GM13977 (cell line): Measurements from ENCODE around the gene MARVELD2.

Experiments used
- DNase-seq: peaks from one replicate; pipeline ENCODE4 v3.0.0; 2012; ENCODE audit warnings: low spot score
- CTCF ChIP-seq: IDR thresholded peaks from 2 replicates; pipeline ENCODE4 v1.5.1; 2012; ENCODE audit warnings: mild to moderate bottlenecking, control low read depth; ENCODE audit not compliant: insufficient read depth; ENCODE audit errors: extremely low read depth, missing control alignments
- in situ Hi-C: fragments of 300-500 bp; cut with MboI; formaldehyde crosslinking; loops from one replicate; pipeline ENCODE4 v1.12.0; 2022; ENCODE audit warnings: low sequenced_read_pairs, low pct_unique_long_range_greater_than_20kb, mixed read lengths, inconsistent platforms; ENCODE audit not compliant: unreplicated experiment

The MARVELD2 gene

GRCh38 chr5:69489246-69489645, 74.3 kb downstream of the MARVELD2 start:
- TF ChIP-seq CTCF, result no peak
- in situ Hi-C loops, result no loop called here
- DNase-seq, result no peak

GRCh38 chr5:69491027-69491426, 76.1 kb downstream of the MARVELD2 start:
- TF ChIP-seq CTCF, result no peak
- DNase-seq, result no peak
- in situ Hi-C loops, result no loop called here

GRCh38 chr5:69491838-69492390, 77.0 kb downstream of the MARVELD2 start:
- DNase-seq, result no peak
- in situ Hi-C loops, result no loop called here
- no peak for TF ChIP-seq CTCF

- no peak for TF ChIP-seq CTCF
- peak; percentile 89 for DNase-seq
- in situ Hi-C loops, result no loop called here
Measured at GRCh38 chr5:69492391-69492922, 77.5 kb downstream of the MARVELD2 start, which contains the start of gene OCLN. Gene OCLN, plus strand, starts transcription at chr5:69492790. Its CDS starts 11,455 bp downstream, at chr5:69504245.

- TF ChIP-seq CTCF, result peak; percentile 1
- peak; percentile 83 for DNase-seq
- in situ Hi-C loops, result no loop called here
Measured at GRCh38 chr5:69492923-69493395, 78.0 kb downstream of the MARVELD2 start.

- in situ Hi-C loops, result no loop called here
- DNase-seq, result peak; percentile 83
- no peak for TF ChIP-seq CTCF
Measured at GRCh38 chr5:69493396-69494133, 78.6 kb downstream of the MARVELD2 start.
